ENCODE measurements around the gene CNKSR3.

CNKSR3 gene

DNA sequence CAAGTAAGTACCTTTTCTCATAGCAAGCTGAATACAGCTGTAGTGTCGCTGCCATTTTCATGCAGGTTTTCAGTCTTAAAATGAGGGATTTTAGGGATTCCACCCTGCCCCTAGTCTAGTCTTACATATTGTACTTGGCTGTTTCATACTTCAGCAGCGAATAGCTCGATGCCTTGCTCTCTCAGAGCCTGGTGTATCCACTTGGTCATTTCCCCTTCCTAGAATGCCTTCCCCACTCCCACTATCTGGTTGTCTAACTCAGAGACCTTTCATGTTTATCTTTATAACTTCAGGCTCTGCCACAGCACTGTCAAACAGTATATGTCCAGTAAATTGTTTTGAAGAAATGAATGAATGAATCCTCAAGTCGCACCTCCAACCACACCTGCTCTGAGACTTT lies 132.8 kb downstream of the CNKSR3 start:
- no peak for DNase-seq

DNA sequence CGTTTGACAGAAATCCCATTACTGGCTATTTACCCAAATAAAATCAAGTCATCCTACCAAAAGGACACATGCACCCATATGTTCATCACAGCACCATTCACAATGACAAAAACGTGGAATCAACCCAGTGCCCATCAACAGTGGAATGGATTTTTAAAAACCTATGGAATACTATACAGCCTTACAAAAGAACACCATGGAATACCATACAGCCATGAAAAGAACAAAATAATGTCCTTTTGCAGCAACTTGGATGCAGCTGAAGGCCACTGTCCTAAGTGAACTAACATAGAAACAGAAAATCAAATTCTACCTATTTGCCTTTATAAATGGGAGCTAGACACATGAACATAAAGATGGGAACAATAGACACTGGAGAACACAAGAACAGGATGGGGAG lies 136.5 kb downstream of the CNKSR3 start:
- DNase-seq, result no peak

DNA sequence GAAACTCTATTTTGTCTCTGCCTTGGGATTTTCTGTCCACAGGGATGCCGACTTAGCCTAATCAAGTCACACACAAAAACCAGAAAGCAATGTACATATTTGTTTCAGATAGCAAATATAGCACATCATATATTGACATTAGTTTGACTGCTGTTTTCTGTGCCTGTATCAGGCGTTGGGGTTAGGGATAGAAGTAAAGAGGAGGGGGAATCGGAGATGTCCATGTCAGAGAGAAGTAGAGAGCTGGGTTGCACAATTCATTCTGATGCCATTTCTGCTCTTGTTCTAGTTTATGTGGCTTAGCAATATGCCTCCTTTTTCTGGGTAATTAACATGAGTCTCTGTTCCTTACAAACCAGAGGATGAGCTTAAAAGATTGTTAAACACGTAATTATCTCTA lies 139.2 kb downstream of the CNKSR3 start:
- DNase-seq, result no peak

GRCh38 chr6:154370545-154370944 lies 139.9 kb downstream of the CNKSR3 start:
- DNase-seq, result peak; percentile 28 to 46

GRCh38 chr6:154367839-154368695 lies 142.4 kb downstream of the CNKSR3 start:
- DNase-seq, result no peak

DNA sequence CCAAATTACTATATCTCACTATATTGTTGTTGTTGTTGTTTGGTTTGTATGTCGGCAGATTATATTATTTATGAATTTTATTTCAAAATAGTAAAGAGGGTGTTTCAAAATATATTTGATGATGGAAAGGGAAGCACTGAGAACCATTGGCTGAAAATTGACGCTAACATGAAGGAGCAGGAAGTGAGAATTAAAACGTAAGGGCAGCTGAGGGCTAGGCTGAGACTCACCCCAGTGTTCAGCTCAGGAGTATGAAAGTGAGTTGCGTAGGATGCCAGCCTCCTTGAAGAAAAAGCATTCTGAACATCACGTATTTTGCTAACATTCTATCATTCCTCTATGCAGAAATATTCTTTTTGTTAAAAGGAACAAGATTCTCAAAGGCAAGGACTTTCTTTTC lies 143.1 kb downstream of the CNKSR3 start:
- DNase-seq, result no peak

DNA sequence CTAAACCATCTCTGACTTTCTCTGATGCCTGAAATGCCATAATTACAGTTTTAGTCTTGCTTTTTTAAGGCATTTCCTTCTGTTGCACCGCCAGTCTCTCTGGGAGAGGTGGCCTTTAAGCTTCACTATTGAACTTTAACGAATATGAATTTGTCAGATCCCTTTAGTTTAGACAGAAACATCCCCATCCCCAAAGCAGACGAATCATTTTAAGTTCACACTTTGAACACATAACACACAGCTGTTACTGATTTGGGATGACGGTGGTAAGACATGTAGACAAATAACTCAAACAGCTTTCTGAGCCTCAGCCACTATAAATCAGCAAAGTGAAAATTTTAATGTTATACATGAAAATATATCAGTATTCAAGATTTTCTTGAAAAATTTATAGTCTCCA lies 146.7 kb downstream of the CNKSR3 start:
- DNase-seq, result no peak

GRCh38 chr6:154361476-154361875 lies 149.0 kb downstream of the CNKSR3 start:
- no peak for DNase-seq

DNA sequence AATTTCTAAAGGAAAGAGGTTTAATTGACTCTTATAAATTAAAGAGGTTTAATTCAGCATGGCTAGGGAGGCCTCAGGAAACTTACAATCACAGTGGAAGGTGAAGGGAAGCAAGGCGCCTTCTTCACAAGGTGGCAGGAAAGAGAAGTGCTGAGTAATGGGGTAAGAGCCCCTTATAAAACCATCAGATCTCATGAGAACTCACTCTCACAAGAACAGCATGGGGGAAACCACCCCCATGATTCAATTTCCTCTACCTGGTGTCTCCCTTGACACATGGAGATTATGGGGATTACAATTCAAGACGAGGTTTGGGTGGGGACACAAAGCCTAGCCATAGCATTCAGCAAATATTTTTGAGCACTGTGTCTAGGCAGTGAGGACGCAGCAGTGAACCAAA lies 150.0 kb downstream of the CNKSR3 start:
- DNase-seq, result no peak

- DNase-seq, result no peak
These were observed 150.8 kb downstream of the CNKSR3 start for GRCh38 chr6:154359679-154360078.

GRCh38 chr6:154359161-154359574 lies 151.3 kb downstream of the CNKSR3 start:
- peak in 1 of 2 donors; percentile 39 for DNase-seq

GRCh38 chr6:154358019-154358545 lies 152.4 kb downstream of the CNKSR3 start:
- no peak for DNase-seq

DNA sequence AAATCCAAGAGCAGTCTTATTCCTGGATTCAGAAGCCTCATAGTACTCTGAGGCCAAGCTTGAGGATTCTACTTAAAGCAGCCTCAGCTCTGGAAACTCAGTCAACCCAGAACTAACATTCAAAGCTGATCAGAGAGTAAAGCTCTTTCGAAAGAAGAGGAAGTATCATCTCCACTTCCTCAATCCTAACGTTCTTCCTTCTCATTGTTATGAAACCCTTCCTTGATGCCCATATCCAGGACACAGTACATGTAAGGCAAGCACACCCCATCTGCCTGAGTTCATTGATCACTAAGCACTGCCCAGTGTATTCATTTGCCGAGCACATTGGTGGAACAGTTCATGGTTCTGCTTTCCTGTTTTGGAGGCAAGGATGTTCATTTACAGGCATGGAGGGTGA lies 153.8 kb downstream of the CNKSR3 start, which contains the start of gene IPCEF1:
IPCEF1 (minus strand) TSS at position 114 of the 400 bp plus-strand sequence. CDS start 90,856 bp downstream, outside the sequence.
- DNase-seq, result peak in 1 of 2 donors; percentile 32

DNA sequence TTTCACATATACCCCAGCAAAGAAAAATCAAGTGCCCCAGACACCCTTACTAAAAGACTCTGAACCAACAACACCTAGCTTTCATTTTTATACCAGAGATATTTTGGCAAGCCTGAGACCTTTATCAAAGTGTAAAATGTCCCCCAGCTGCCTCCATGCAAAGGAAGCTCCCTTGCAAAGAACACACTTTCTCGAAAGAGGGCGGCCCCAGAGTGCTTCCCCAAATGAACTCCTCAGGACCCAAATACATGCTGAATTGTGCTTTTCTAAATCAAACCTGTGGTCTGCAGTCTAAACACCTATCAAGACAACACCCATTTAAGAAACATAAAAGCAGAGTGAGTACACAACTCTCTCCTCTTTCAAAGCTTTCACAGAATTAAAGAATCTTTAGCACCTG lies 154.4 kb downstream of the CNKSR3 start:
- DNase-seq, result no peak

DNA sequence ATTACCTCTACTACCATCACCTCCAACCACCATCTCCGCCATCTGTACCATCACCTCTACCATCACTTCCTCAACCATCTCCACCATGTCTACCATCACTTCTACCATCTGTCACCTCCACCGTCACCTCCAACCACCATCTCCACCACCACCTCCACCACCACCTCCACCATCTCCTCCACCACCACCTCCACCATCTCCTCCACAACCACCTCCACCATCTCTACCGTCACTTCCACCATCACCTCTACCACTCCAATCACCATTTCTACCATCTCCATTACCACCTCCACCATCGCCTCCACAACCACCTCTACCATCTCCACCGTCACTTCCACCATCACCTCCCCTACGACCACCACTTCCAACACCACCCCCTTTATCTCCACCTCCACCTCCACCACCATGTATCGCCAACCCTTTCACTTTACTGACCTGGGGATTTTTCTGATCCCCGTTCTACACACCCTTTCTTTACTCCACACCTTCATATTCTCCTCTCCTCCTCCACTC lies 156.2 kb downstream of the CNKSR3 start:
- DNase-seq, result no peak

DNA sequence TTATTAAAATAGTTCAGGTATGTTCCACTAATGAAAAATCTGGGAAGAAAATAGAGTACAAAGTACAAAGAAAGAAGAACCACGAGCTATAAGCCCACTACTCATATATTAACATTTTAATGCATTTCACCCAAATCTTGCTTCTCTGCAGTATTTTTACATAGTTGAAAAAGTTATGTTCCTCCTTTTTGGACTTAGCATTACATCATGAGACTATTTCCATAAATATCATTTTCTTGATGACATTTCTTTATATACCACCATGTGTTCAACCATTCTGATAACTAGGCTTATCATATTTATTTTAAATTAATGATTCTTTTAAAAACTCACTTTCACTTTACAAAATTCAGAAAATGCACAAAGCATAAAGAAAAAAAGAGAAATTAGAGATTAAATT lies 156.9 kb downstream of the CNKSR3 start:
- DNase-seq, result no peak

DNA sequence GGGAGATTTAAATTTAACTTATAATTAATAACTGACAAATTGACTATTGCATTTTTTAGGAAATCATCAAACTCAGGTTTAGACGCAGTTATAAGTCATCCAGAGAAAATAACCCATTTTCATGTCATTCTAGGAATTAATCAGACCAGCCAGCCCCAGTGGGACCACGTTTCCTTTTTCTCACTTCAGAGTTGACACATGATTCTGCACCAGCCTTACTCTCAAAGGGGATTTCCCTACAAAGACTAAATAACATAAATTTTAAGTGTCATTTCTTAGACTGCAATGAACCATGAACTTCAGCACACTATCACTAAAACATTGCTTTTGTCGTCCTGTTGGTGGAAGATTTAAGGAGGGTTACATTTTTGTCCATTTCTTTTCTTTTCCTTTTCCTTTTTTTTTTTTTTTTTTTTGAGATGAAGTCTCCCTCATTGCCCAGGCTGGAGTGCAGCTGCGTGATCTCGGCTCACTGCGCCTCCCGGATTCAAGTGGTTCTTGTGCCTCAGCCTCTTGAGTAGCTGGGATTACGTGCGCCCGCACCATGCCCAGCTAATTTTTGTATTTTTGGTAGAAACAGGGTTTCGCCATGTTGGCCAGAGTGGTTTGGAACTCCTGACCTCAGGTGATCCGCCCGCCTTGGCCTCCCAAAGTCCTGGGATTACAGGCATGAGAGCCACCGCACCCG lies 157.4 kb downstream of the CNKSR3 start:
- DNase-seq, result no peak

DNA sequence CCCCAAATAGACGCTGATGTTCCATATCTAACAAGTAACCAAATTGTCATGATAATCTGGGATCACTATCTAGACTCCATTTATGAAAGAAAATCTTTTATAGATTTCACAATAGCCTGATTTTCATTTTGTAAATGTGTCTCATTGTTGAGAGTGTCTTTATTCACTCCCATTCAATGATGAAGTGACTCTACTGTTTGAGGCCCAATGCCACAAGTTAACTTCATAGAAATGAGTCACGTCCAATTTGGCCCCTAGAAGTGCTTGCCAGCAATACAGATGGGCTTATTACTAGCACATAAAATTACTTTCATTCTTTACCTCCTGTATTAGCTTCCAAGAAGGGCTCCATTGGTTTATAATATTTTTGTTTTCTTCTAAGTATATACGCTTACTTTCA lies 160.2 kb downstream of the CNKSR3 start:
- peak in 1 of 2 donors; percentile 54 for DNase-seq

DNA sequence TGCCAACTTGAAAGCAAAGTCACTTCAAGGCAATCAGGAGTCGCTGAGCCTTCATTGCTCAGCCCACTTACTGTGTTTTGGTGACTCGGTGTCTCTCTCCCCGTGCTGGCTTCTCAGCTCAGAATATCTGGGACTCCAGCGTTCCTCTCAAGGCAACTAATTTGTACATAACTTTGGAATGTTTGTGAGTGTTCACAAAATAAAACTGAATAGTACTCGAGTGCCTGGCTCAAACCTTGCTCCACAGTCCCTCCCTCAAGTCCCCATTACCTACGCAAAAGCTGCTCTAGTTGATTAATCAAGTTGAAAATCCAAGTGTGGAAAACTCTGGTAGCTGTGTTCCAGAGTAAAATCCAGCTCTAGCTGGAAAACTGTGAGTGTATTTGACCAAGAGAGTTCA lies 162.5 kb downstream of the CNKSR3 start:
- DNase-seq, result no peak

DNA sequence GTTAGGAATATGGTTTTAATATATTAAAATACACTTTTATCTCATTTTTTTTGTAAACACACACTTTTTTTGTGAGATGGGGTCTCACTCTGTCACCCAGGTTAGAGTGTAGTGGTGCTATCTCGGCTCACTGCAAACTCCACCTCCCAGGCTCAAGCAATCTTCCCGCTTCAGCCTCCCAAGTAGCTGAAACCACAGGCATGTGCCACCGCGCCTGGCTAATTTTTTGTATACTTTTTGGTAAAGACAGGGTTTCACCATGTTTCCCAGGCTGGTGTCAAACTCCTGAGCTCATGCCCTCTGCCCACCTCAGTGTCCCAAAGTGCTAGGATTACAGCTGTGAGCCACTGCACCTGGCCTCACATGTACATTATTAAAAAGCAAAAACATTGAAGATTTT lies 164.7 kb downstream of the CNKSR3 start:
- no peak for DNase-seq

- peak in 1 of 2 donors; percentile 3 for DNase-seq
These were observed 166.8 kb downstream of the CNKSR3 start for GRCh38 chr6:154343473-154344308.

DNA sequence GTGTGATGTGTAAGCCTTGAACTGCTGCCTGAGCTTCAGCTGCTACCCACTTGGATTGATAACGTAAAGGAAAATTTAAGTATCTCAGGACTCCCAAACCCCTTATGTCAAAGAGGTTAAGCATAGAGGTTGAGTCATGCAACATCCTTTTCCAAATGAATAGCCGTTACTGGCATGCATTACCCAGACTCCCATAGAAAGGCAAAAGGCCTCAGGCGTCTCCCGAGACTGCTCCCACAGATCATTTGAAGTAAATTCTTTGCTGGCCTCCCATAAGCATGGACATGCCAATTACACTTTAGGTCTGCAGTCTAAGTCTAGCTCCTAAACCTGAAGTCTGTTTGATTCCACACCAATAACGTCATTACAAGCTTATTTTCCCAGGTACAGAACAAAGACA lies 168.6 kb downstream of the CNKSR3 start:
- no peak for DNase-seq

DNA sequence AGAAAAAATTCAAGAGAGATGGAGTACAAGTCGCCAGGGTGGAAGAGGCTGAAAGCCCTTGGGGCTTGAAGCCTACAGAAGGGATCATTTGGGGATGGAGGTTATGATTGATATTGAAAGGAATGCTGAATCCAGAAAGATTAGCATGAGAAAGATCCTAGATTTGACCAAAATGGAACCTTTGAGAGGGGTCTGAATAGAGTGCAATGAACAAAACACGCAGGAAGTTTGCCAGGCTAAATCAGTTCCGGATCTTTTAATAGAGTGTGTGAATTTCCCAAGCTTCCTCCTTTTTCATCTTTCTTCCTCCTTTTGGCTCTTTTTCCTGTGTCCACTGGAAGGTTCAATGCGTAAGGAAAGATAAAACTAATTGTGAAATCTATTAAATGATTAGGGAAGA lies 169.1 kb downstream of the CNKSR3 start:
- peak in 1 of 2 donors; percentile 10 for DNase-seq

Data from hippocampal formation (tissue), 2 donors.